CD14-positive monocyte (primary cell): ENCODE results near the gene KAZN. TPM values are rescaled to one million over a fixed set of nuclear protein-coding genes. Genes with fewer than 3 reads are reported as not detected.
A peak's percentile ranks its signal among the peaks of the same experiment; 100 is the strongest.

ENCODE experiments used
- DNase-seq, 3 donors: peaks; one replicate each; pipeline ENCODE4 v3.0.0-alpha.2; 2011 to 2022
- H2AFZ ChIP-seq: 2 replicates; pipeline ENCODE4 v1.6.0; 2012; ENCODE audit warnings: mild to moderate bottlenecking, low read depth, low read length, inconsistent platforms; ENCODE audit not compliant: insufficient read depth, poor library complexity, severe bottlenecking
- H3K27ac ChIP-seq, 2 donors: 1 replicate in 1 of 2; 2 replicates in 1 of 2; pipeline ENCODE4 v1.5.1; 2012 to 2013; ENCODE audit warnings: low read length in 2 of 2, control low read depth in 1 of 2, inconsistent platforms in 1 of 2, low read depth in 1 of 2, mild to moderate bottlenecking in 1 of 2
- H3K27me3 ChIP-seq, 2 donors: one replicate each; pipeline versions ENCODE4 v1.6.0 to v1.6.1; 2011 to 2013; ENCODE audit warnings: low read length in 2 of 2; ENCODE audit not compliant: control insufficient read depth in 2 of 2, insufficient read depth in 2 of 2
- H3K36me3 ChIP-seq, 2 donors: replicated peaks in 1 of 2; 1 replicate in 1 of 2; 2 replicates in 1 of 2; pipeline versions ENCODE4 v1.5.1 to v1.6.1; 2012 to 2013; ENCODE audit warnings: low read length in 2 of 2, control low read depth in 1 of 2, inconsistent platforms in 1 of 2, mild to moderate bottlenecking in 1 of 2; ENCODE audit not compliant: insufficient read depth in 2 of 2, control insufficient read depth in 1 of 2
- H3K4me1 ChIP-seq, 2 donors: 1 replicate in 1 of 2; 2 replicates in 1 of 2; pipeline versions ENCODE4 v1.5.1 to v1.6.1; 2012 to 2013; ENCODE audit warnings: low read length in 2 of 2, control low read depth in 1 of 2, inconsistent platforms in 1 of 2, mild to moderate bottlenecking in 1 of 2, moderate library complexity in 1 of 2; ENCODE audit not compliant: insufficient read depth in 2 of 2, control insufficient read depth in 1 of 2
- H3K4me2 ChIP-seq: replicated peaks from 2 replicates; pipeline ENCODE3; 2012; ENCODE audit warnings: low read length, moderate library complexity, mild to moderate bottlenecking; ENCODE audit not compliant: poor library complexity, severe bottlenecking; ENCODE audit errors: extremely low read depth
- H3K4me3 ChIP-seq, 3 experiments: fragments of 200-600 bp in 1 of 3; sonication (generic) in 1 of 3; replicated peaks in 1 of 3; 1 replicate in 2 of 3; 2 replicates in 1 of 3; pipeline ENCODE4 v1.5.1; 2011 to 2013; ENCODE audit warnings: low read length in 3 of 3, mild to moderate bottlenecking in 3 of 3, control low read depth in 2 of 3, low read depth in 2 of 3, inconsistent platforms in 1 of 3, moderate library complexity in 1 of 3
- H3K79me2 ChIP-seq: 2 replicates; pipeline ENCODE4 v1.6.0; 2012; ENCODE audit warnings: mild to moderate bottlenecking, control low read depth, inconsistent platforms, low read length, moderate library complexity; ENCODE audit not compliant: insufficient read depth
- H3K9ac ChIP-seq: 2 replicates; pipeline ENCODE4 v1.6.0; 2017; ENCODE audit warnings: low read length, mild to moderate bottlenecking; ENCODE audit not compliant: insufficient read depth, poor library complexity, severe bottlenecking
- H3K9me3 ChIP-seq, 2 donors: replicated peaks in 1 of 2; 1 replicate in 1 of 2; 2 replicates in 1 of 2; pipeline versions ENCODE4 v1.5.1 to v1.6.1; 2012 to 2013; ENCODE audit warnings: low read length in 2 of 2, control low read depth in 1 of 2; ENCODE audit not compliant: control insufficient read depth in 1 of 2, insufficient read depth in 1 of 2
- H4K20me1 ChIP-seq: 2 replicates; pipeline ENCODE4 v1.6.0; 2012; ENCODE audit warnings: mild to moderate bottlenecking, low read length, control low read depth, moderate library complexity; ENCODE audit not compliant: insufficient read depth
- H3K27ac Mint-ChIP-seq, 7 donors: one replicate each; pipeline ENCODE4 v1.8.0; 2020; ENCODE audit warnings: mild to moderate bottlenecking in 7 of 7, mixed read lengths in 7 of 7, moderate library complexity in 6 of 7, inconsistent platforms in 2 of 7
- H3K27me3 Mint-ChIP-seq, 3 donors: one replicate each; pipeline ENCODE4 v1.8.0; 2021 to 2022; ENCODE audit warnings: low read depth in 3 of 3, mild to moderate bottlenecking in 3 of 3, mixed read lengths in 3 of 3, moderate library complexity in 3 of 3, inconsistent platforms in 1 of 3
- H3K36me3 Mint-ChIP-seq, 2 donors: one replicate each; pipeline ENCODE4 v1.8.0; 2020; ENCODE audit warnings: mixed read lengths in 2 of 2, inconsistent platforms in 1 of 2, mild to moderate bottlenecking in 1 of 2
- H3K4me1 Mint-ChIP-seq: one replicate; pipeline ENCODE4 v1.8.0; 2020; ENCODE audit warnings: mild to moderate bottlenecking, mixed read lengths
- H3K4me3 Mint-ChIP-seq, 2 donors: one replicate each; pipeline ENCODE4 v1.8.0; 2020; ENCODE audit warnings: mild to moderate bottlenecking in 2 of 2, mixed read lengths in 2 of 2, moderate library complexity in 1 of 2
- H3K9me3 Mint-ChIP-seq, 7 donors: one replicate each; pipeline ENCODE4 v1.8.0; 2020 to 2022; ENCODE audit warnings: mixed read lengths in 7 of 7, mild to moderate bottlenecking in 6 of 7, moderate library complexity in 6 of 7, inconsistent platforms in 2 of 7
- CTCF ChIP-seq: fragments of 200-600 bp; IDR thresholded peaks from one replicate; pipeline ENCODE4 v1.8.0; 2022; ENCODE audit warnings: antibody characterized with exemption, mild to moderate bottlenecking
- WGBS: methylation state at CpG from one replicate; pipeline ENCODE4 v1.1.5; 2013; ENCODE audit warnings: missing lambda C conversion rate; ENCODE audit not compliant: insufficient coverage; 5-methylcytosine and 5-hydroxymethylcytosine counted together
- intact Hi-C, 2 donors: fragments of 100-400 bp; cut with micrococcal nuclease; formaldehyde crosslinking; loops; one replicate each; pipeline versions ENCODE4 v1.15.0 to v1.15.1; 2023
- polyA plus RNA-seq, 3 donors: library from polyadenylated mRNA; depleted of rRNA in 1 of 3; unstranded in 2 of 3; stranded (reverse) in 1 of 3; fragments of 300-500 nt in 2 of 3; fragments of >200 nt in 1 of 3; fragmentation: Illumina TruSeq in 2 of 3; gene quantifications; 1 replicate in 2 of 3; 2 replicates in 1 of 3; pipeline ENCODE4 v1.2.3, GENCODE V29; 2012 to 2021

The KAZN gene
- polyA plus RNA-seq, 3 donors: not detected

- H3K4me3 Mint-ChIP-seq: peak overlapping the region; percentile 83 to 94
- H3K27me3 Mint-ChIP-seq: peaks cover 51 to 57% (median 53%) of the 10 kb centered on the region in 3 donors
- peaks cover 34% of the 10 kb centered on the region in 2 donors for H3K4me1 ChIP-seq
- H4K20me1 ChIP-seq: no peaks in the 10 kb centered on the region
- peaks cover 3 to 9% of the 10 kb centered on the region in 2 donors for H3K36me3 Mint-ChIP-seq
- H2AFZ ChIP-seq: peak overlapping the region; percentile 75
- peak overlapping the region; percentile 17 to 74 (median 44) for H3K4me3 ChIP-seq
- H3K4me2 ChIP-seq: peak overlapping the region; percentile 79
- peak; percentile 38 for TF ChIP-seq CTCF
- no peaks in the 10 kb centered on the region for H3K9me3 ChIP-seq
- intact Hi-C loops: loop anchor here (2.0 to 5.0 kb wide), 2 partner anchors 120 kb away; no protein-coding TSS in a partner anchor
- peak overlapping the region in 1 of 2 donors; percentile 29 for H3K27ac ChIP-seq
- DNase-seq: peak; percentile 53 to 75 (median 70)
- H3K36me3 ChIP-seq: no peaks in the 10 kb centered on the region
- H3K79me2 ChIP-seq: no peaks in the 10 kb centered on the region
- peaks cover 15 to 16% of the 10 kb centered on the region in 2 donors for H3K27me3 ChIP-seq
- WGBS: under 1% methylated on average over 54 of the region's 61 CpGs
- peaks cover 0 to 6% (median 3%) of the 10 kb centered on the region in 7 donors for H3K9me3 Mint-ChIP-seq
- peak overlapping the region in 2 of 7 donors; percentile 50 to 77 for H3K27ac Mint-ChIP-seq
- H3K9ac ChIP-seq: peak overlapping the region; percentile 62
- H3K4me1 Mint-ChIP-seq: peaks cover 32% of the 10 kb centered on the region
These were observed 554.1 kb downstream of the KAZN start for GRCh38 chr1:15152318-15153183.

- Histone ChIP-seq H3K9ac (peak within 1 kb of the TSS; percentile 62), H2AFZ (peak within 1 kb of the TSS; percentile 75), H3K4me1 (peaks cover 32 to 35% of the 10 kb centered on the region in 2 donors), H3K27me3 (peaks cover 15 to 16% of the 10 kb centered on the region in 2 donors), H4K20me1 (no peaks in the 10 kb centered on the region), H3K79me2 (no peaks in the 10 kb centered on the region), H3K4me2 (peak within 1 kb of the TSS; percentile 79), H3K36me3 (no peaks in the 10 kb centered on the region), H3K27ac (peak within 1 kb of the TSS in 1 of 2 donors; percentile 29), H3K4me3 (peak within 1 kb of the TSS; percentile 17 to 74 (median 44)), H3K9me3 (no peaks in the 10 kb centered on the region)
- Mint-ChIP-seq H3K4me1 (peaks cover 35% of the 10 kb centered on the region), H3K27ac (peak within 1 kb of the TSS in 4 of 7 donors; percentile 1 to 77 (median 55)), H3K9me3 (peaks cover 0 to 6% (median 3%) of the 10 kb centered on the region in 7 donors), H3K36me3 (peaks cover 3 to 9% of the 10 kb centered on the region in 2 donors), H3K4me3 (peak within 1 kb of the TSS; percentile 83 to 94), H3K27me3 (peaks cover 50 to 59% (median 51%) of the 10 kb centered on the region in 3 donors)
- intact Hi-C loops: loop anchor here (2.0 to 5.0 kb wide), 2 partner anchors 119 kb away; no protein-coding TSS in a partner anchor
- TF ChIP-seq CTCF: no peak
- no peak for DNase-seq
- under 1% methylated on average over 36 of the region's 56 CpGs for WGBS
These were observed 554.8 kb downstream of the KAZN start, which contains the start of gene TMEM51 for GRCh38 chr1:15153184-15153841. Gene TMEM51, plus strand, starts transcription at chr1:15153747. Its CDS starts 61,341 bp downstream, at chr1:15215088.
